Fibroblast of villous mesenchyme (primary cell): Measurements from ENCODE around the gene CTNNA1. TPM values are rescaled to one million over a fixed set of nuclear protein-coding genes. Genes with fewer than 3 reads are reported as not detected.
"Not testable (repeated sequence)": the region's sequence is repeated elsewhere in the genome, so short reads cannot be mapped to it uniquely, and the experiment has no call there.

Source experiments
- DNase-seq: peaks from one replicate; pipeline ENCODE4 v3.0.0-alpha.2; 2010; ENCODE audit warnings: low read depth
- H3K4me3 ChIP-seq: 2 replicates; pipeline ENCODE4 v1.5.1; 2011; ENCODE audit warnings: low read depth, mild to moderate bottlenecking, low read length
- total RNA-seq: library from RNA; depleted of rRNA; stranded (reverse); fragments of >200 nt; gene quantifications from 2 replicates; pipeline ENCODE4 v1.2.3, GENCODE V29; 2012
- TF ChIP-seq, protein P1 (sequence below): IDR thresholded peaks from 2 replicates; pipeline ENCODE4 v1.5.1; 2012; ENCODE audit warnings: low read depth, mild to moderate bottlenecking, low read length; ENCODE audit not compliant: insufficient read depth

Gene CTNNA1
- total RNA-seq, 1 donor = 461 TPM

DNA sequence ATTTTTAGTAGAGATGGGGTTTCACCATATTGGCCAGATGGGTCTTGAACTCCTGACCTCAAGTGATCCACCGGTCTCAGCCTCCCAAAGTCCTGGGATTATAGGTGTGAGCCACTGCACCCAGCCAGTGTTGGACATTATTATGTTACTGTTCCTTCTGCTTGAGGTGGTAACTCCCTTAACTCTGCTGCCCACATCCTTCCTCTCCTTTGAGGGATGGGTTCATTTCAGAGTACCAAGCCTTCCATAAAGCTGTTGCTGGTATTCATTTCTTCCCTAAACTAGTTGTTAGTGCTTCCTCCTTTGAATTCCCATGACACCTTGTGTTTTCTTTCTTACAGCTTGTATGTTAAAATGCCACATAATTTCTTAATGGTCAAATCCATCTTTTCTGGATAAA, 54.0 kb downstream of the CTNNA1 start:
- no peak for DNase-seq
- H3K4me3 ChIP-seq = no peak overlapping the region
- TF ChIP-seq, protein P1, sequence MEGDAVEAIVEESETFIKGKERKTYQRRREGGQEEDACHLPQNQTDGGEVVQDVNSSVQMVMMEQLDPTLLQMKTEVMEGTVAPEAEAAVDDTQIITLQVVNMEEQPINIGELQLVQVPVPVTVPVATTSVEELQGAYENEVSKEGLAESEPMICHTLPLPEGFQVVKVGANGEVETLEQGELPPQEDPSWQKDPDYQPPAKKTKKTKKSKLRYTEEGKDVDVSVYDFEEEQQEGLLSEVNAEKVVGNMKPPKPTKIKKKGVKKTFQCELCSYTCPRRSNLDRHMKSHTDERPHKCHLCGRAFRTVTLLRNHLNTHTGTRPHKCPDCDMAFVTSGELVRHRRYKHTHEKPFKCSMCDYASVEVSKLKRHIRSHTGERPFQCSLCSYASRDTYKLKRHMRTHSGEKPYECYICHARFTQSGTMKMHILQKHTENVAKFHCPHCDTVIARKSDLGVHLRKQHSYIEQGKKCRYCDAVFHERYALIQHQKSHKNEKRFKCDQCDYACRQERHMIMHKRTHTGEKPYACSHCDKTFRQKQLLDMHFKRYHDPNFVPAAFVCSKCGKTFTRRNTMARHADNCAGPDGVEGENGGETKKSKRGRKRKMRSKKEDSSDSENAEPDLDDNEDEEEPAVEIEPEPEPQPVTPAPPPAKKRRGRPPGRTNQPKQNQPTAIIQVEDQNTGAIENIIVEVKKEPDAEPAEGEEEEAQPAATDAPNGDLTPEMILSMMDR = no peak

DNA sequence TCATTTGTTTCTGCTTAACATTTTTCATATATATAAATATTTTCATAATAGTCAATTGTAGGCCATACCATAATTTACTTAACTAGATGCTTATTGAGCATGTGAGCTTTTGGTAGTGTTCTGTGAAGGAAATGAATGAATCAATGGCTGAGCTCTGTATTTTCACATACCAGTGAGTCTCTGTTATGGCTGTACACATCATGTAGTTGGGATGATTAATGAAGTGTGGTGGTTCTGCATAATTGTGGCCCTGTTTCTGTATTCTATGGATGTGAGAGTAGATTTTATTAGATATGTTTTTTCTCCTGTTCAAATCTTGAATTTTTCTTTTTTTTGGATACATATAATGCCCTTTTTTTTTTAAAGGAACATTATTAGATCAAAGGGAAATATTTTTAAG, 56.2 kb downstream of the CTNNA1 start:
- TF ChIP-seq, protein P1 = no peak
- H3K4me3 ChIP-seq = no peak overlapping the region
- no peak for DNase-seq

DNA sequence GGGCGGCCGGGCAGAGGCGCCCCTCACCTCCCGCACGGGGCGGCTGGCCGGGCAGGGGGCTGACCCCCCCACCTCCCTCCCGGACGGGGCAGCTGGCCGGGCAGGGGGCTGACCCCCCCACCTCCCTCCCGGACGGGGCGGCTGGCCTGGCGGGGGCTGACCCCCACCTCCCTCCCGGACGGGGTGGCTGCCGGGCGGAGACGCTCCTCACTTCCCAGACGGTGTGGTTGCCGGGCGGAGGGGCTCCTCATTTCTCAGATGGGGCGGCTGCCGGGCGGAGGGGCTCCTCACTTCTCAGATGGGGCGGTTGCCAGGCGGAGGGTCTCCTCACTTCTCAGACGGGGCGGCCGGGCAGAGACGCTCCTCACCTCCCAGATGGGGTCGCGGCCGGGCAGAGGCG, 57.6 kb downstream of the CTNNA1 start:
- H3K4me3 ChIP-seq, DNase-seq: not testable (repeated sequence)

DNA sequence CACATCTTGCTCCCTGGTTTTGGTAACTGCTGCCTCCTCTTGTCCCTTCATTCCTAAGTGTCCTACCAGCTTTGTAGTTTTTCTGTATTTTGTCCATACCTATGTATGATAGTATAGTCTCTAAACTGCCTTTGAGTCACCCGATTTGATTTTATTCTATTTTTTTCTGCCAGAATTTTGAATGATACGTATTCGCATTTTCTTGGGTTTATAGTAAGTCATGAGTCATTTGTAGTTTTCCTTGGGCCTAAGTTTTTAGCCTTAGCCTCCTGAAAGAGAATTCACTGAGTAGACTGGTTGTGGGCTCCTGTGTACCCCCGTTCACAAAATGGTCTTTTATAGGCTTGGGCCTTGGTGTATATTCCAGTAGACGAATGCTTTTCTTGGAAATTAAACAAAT, 62.3 kb downstream of the CTNNA1 start:
- DNase-seq = no peak
- TF ChIP-seq, protein P1 = no peak
- no peak overlapping the region for H3K4me3 ChIP-seq

DNA sequence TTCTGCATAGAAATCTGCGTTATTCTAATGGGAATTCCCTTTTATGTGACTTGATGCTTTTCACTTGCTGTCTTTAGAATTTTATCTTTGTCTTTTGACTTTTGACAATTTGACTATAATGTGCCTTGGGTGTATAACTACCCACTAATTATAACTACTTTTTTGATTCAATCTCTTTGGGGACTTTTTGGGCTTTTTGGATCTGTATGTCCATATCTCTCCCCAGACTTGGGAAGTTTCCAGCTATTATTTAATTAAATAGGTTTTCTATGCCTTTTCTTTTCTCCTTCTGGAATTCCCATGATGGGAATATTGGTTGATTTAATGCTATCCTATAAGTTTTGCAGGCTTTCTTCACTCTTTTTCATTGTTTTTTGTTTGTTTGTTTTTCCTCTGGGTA, 64.0 kb downstream of the CTNNA1 start:
- TF ChIP-seq, protein P1 = no peak
- no peak for DNase-seq
- H3K4me3 ChIP-seq = no peak overlapping the region

DNA sequence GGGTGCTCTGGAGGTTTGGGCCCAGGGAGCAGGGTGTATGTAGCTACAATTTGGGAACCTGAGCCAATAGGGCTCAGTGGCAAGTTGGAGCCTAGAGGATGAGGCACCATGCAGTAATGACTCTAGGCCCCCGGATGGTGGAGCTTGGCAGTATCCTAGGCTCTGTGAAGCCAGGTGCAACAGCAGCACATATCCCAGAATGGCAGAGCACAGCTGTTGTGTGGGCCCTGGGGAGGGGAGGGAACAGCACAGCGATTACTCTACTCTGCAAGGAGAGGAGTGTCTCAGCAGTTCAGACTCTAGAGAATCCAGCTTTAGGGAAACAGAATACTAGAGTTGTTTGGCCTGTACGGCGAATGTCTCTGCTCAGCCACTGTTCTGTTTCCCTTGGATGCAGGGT, 65.9 kb downstream of the CTNNA1 start:
- H3K4me3 ChIP-seq = no peak overlapping the region
- TF ChIP-seq, protein P1 = no peak
- no peak for DNase-seq

DNA sequence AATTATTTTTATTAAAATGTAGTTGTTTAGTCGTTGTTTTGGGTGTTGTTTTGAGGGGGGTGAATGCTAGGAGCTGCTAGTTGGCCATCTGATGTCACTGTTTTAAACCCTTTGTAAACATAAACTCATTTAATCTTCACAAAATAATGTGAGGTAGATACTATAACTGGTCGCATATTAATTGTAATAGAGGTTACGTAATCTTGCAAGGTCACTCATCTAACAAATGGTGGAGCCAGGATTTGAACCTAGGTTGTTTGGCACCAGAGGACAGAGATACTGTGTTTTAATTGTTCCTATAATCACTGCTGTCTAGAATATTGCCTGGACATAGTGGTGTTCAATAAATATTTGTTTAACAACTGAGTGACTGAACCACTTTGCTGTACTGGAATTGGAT, 67.5 kb downstream of the CTNNA1 start:
- DNase-seq = no peak
- no peak overlapping the region for H3K4me3 ChIP-seq
- TF ChIP-seq, protein P1 = no peak
